DLD1 (cell line): ENCODE results near the gene TAPBPL.
"Not testable (repeated sequence)": the region's sequence is repeated elsewhere in the genome, so short reads cannot be mapped to it uniquely, and the experiment has no call there.

Experiments
- in situ Hi-C: cut with HindIII; loops from 2 replicates; pipeline ENCODE4 v1.10.0; 2017; ENCODE audit warnings: low sequenced_read_pairs

TAPBPL gene, protein sequence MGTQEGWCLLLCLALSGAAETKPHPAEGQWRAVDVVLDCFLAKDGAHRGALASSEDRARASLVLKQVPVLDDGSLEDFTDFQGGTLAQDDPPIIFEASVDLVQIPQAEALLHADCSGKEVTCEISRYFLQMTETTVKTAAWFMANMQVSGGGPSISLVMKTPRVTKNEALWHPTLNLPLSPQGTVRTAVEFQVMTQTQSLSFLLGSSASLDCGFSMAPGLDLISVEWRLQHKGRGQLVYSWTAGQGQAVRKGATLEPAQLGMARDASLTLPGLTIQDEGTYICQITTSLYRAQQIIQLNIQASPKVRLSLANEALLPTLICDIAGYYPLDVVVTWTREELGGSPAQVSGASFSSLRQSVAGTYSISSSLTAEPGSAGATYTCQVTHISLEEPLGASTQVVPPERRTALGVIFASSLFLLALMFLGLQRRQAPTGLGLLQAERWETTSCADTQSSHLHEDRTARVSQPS

DNA sequence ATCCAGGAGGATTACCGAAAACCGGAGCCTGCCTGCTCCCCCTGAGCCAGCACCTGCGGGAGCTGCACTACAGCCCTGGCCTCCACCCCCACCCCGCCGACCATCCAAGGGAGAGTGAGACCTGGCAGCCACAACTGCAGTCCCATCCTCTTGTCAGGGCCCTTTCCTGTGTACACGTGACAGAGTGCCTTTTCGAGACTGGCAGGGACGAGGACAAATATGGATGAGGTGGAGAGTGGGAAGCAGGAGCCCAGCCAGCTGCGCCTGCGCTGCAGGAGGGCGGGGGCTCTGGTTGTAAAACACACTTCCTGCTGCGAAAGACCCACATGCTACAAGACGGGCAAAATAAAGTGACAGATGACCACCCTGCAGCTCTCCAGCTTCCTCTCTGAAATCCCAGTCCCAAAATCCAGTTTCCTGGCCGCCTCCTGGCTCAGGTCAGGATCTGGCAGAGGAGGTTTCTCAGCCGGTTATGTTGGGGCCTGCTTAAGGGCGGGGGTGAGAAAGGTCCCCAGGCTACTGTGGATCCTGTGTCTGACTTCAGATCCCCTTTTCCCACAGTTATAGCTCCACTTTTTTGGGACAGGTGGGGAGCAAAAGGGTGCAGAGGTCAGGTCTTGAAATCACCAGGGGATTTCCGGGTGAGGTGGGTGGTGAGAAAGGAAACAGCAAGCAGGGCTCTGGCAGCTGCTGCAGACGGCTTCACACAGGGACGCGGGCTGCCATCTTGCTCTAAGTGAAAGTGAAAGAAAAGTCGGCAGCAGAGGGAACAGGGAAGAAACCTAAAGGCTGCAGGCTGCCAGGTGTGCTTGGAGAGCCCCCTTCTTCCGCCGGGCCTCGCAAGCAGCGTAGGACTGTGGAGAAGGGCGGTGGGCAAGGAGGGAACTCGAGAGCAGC, at the start of gene TAPBPL:
TSS of gene TAPBPL (plus strand) at position 695 of the 897 bp plus-strand sequence. CDS start 207 bp downstream, outside the sequence.
- in situ Hi-C loops, result no loop called here

DNA sequence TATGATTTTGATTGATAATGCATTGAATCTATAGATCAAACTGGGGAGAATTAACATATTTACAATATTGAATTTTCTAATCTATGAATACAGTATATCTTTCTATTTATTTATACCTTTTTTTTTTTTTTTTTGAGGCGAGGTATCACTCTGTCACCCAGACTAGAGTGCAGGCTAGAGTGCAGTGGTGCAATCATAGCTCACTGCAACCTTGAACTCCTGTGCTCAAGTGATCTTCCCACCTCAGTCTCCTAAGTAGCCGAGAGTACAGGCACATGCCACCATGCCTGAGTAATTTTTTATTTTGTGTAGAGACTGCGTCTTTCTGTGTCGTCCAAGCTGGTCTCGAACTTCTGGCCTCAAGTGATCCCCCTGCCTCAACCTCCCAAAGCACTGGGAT, 47.5 kb upstream of the TAPBPL start:
- in situ Hi-C loops, result no loop called here

DNA sequence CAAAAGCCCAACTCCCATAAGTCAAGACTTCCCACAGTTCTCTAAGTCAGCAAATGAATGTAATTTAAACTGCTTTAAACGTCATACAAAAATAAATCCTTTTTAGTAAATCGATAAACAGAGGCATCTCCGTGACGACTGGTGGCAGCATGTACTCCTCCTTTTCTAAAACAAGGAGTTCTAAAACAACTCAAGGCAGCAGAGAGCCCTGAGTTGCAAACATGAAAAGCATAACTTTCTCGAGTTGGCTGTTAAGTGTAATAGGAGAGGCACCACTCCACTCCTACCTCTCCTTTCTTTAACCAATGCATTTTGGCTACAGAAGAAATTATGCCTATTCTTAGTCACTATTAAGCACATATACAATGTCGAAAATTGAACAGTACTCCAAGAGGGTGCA, 45.9 kb upstream of the TAPBPL start:
- in situ Hi-C loops, result no loop called here

DNA sequence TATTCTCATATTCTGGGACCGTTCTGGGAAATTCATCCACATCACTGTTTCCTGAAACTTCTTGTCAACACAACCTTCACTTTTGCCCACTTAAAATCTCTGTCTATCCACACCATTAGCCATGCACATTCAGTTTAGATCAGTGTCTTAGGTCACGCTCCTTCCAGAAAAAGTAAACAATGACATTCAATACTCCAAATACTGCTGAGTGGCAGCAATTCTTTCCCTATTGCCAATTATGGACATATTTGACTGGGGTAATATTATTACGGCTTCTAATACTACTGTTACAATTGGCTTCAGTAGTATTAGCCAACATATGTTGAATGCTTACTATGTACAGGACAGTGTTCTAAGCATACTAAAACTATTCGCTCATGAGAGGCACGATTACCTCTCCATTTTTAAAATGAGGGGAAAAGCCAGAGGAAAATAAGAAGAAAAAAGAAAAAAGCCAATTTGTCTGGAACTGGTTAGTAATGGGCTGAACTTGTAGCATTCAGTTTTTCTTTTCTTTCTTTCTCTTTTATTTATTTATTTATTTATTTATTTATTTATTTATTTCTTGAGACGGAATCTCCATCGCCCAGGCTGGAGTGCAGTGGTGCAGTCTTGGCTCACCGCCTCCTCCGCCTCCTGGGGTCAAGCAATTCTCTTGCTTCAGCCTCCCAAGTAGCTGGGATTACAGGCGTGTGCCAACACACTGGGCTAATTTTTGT, 44.4 kb upstream of the TAPBPL start:
- in situ Hi-C loops, result no loop called here

DNA sequence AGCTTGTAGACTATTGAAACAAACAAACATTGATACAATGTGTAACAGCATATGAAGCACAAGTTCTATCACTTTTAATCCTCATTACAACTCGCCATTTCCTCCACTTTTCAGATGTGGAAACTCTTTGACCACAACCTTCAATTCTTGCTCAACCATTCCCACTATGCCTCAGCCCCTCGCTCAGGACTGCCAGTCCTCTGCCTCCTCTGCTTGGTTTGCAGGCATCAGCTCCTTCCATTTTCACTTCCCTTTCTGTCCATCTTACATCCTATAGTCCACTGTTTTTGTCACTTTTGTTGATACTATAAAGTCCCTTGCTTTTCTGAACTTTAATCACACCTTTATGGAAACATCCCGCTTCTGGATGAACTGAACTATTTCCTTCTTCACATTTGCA, 35.2 kb upstream of the TAPBPL start:
- in situ Hi-C loops, result no loop called here

DNA sequence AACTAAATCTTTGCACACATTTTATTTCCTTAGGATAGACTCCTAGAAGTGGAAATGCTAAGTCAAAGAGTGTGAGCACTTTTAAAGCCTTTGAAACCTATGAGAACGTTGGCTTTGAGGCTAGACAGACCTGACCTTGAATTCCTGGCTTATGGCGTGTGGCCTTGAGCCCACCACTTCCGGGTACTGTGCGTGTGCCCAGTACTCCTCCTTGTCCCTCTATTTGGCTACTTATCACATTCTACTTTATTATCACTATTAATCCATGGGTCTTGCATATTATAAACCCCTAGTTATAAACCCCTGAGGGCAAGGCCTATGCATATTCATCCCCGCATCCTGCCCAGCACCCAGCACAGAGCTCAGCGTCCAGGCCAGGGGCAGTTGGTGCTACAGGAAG, 33.0 kb upstream of the TAPBPL start:
- in situ Hi-C loops, result no loop called here

DNA sequence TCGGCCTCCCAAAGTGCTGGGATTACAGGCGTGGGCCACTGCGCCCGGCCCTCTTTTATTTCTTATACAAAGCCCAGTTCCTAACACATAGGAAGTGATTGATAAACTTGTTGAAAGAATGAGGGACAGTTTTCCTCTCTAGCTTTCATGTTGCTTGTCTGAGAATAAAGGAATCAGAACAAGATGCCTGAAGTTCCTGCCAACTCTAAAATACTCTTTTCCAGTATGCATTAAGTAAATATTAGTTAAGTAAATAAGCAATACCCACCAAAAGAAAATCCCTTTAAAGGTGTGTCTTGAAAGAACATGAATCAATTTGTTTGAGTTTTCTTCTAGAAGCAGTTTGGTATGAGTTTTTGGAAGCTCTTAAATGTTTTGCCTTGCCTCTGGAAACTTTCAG, 31.5 kb upstream of the TAPBPL start:
- in situ Hi-C loops, result no loop called here

DNA sequence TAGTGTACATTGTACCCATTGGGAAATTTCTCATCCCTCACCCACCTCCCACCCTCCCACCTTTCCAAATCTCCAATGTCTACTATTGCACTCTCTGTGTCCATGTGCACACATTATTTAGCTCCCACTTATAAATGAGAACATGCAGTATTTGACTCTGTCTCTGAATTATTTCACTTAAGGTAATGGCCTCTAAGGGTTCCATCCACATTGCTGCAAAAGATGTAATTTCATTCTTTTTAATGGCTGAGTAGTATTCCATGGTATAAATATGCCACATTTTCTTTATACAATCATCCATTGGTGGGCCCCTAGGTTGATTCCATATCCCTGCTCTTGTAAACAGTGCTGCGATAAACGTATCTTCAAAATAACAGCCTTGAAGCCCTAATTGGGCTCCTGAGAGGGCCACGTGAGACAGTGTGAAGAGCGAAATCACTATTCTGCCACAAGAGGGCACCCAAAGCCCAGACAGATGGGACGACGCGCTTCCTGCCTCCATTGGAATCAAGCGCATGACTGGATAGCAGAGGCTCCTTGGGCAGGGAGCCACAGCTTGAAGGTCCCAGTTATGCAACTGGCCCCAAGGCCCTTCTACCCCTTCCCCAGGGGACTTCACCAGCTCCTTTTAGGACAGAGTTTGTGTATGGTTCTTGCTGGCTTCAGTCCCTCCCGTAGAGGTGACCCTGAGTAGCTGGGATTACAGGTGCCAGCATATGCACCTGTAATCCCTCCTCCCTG, 28.4 kb upstream of the TAPBPL start:
- in situ Hi-C loops, result no loop called here

DNA sequence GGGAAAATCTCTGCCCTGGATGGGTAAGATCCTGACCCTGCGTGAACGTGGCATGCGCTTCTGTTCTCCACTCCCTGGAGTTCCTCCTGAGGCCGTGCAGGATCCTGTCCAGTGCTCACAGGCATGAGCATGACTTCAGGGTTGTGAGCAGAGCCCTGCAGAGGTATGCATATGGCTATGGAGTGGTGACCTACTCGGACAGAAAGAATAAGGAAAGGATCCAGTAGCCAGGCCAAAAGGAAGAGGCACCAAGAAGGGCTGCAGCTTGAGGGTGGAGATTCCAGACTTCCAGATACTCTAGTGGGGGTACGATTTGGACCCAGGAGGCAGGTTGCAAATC, 27.9 kb upstream of the TAPBPL start:
- in situ Hi-C loops, result no loop called here

DNA sequence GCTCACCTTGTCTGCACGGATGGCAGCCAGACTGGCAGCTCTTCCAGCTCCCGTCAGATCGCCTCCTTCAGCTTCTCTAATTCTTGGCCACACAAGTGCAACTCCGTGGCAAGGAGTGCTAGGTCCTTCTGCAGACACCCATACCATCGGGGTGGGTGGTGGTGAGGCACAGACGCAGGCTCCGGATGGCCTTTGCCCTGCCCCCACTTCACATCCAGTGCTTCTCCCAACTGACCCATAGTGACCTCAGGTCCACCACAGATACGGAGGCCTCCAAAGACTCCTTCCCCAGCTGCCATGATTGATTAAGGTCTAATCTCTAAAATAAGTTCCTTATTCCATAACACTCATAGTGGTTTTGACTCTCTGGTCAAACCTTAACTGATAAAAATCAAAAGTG, 27.0 kb upstream of the TAPBPL start:
- in situ Hi-C loops, result no loop called here

DNA sequence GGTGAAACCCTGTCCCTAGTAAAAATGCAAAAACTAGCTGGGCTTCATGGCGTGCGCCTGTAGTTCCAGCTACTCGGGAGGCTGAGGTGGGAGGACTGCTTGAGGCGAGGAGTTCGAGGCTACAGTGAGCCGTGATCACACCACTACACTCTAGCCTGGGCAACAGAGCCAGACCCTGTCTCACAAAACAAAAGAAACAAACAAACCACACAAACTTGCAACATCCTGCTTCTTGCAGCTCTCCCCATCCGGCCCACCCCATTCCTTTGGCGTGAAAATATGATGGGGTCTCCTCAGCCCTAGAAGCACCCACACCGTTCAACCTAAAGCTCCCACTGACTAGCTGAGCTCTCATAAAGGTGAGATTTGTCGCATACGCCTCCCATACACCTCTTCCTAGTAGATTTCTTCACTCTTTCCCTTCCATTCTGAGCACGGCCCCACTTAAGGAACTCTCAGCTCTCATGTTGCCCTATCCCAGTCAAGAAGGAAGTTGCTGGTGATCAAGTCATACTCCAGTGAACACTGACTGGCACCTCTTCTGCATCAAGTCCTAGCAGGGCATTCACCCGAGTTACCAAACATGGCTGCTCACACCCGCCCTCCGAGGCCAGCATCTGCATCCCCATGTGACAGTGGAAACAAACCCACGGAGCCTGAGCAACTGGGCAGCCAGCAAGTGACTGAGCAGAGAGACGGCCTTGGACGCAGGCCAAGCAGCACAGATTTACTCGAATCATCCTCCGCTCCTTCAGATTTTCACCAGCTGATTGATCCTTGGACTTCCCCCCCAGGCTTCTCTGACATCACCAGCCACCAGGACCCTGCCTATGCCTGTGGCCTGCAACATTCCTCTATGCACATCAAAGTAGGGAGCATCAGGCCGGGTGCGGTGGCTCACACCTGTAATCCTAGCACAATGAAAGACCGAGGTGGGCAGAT, 26.0 kb upstream of the TAPBPL start:
- in situ Hi-C loops, result no loop called here

DNA sequence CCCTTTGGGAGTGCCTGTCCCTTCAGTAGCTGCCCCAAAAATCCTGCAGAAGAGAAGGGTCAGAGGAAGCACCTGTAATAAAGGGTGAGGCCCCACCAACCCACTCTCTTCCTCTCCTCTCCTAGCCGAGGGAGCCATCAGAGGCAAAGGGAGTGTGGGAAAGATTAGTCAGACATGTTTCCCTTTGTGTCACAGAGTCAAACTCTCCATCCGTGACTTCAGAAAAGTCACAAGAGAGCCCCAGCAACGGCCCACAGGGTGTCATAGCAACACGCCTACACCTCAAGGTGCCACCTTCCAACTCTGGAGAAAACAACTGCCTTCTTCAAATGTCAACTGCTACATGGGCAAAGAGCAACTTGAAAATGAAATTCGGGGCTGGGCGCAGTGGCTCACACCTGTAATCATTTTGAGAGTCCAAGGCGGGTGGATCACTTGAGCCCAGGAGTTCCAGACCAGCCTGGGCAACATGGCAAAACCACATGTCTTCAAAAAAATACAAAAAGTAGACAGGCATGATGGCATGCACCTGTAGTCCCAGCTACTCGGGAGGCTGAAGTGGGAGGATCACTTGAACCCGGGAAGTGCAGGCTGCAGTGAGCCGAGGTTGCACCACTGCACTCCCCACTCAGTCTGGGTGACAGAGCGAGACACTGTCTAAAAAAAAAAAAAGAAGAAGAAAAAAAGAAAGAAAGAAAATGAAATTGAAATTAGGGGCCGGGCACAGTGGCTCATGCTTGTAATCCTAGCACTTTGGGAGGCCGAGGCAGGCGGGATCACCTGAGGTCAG, 24.8 kb upstream of the TAPBPL start:
- in situ Hi-C loops, result no loop called here

DNA sequence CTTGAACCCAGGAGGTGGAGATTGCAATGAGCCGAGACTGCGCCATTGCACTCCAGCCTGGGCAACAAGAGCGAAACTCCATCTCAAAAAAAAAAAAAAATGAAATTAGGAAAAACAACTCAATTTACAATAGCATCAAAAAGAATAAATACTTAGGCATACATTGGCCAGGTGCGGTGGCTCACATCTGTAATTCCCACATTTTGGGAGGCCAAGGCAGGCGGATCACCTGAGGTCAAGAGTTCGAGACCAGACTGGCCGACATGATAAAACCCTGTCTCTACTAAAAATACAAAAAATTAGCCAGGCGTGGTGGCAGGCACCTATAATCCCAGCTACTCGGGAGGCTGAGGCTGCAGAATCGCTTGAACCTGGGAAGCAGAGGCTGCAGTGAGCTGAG, 24.0 kb upstream of the TAPBPL start:
- in situ Hi-C loops, result not testable (repeated sequence)

DNA sequence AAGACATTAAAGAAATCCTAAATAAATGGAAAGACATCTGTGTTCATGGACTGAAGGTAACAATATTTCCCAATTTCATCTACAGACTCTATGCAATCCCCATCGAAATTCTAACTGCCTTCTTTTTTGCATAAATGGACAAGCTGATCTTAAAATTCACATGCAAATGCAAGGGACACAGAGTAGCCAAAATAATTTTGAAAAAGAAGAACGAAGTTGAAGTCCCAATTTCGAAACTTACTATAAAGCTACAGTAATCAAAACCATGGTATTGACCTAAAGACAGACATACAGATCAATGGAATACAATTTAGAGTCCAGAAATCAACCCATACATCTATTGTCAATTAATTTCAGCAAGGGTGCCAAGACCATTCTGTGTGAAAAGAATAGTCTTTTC, 23.5 kb upstream of the TAPBPL start:
- in situ Hi-C loops, result no loop called here

DNA sequence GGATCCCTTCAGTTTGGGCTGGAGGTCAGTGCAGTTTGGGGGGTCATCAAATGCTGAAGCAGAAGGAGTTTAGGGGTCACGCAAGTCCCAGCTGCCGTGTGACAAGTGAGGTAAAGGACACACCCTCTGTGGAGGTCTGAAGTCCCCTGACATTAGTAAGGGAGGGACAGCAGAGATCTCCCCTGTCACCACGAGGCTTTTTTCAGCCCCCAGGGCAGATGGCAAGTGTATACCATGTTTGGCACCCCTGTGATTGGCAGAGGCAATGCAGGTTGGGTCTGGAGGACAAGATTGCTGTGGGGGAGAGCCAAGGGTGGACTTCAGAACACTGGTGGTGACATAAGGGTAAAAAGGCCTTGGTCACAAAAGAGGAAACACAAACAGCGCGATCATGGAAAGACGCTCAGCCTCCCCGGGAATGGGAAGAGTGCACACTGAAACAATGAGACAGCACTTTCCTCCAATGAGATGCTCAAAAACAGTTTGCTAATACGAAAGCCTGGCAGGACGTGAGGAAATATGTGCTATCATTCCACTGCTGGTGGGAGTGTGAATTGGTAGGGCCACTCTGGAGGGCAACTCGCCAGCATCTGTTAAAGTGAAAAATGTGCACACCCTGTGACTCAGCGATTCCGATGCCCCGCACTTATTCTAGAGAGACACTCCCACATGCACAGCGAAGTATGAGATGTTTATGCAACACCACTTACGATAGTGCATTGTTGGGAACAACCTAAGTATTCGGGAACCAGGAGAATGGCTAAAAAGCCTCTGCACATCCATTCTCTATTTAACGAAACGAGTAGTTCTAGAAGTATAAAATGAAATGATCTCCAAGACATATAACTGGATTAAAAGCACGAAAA, 21.5 kb upstream of the TAPBPL start:
- in situ Hi-C loops, result no loop called here

DNA sequence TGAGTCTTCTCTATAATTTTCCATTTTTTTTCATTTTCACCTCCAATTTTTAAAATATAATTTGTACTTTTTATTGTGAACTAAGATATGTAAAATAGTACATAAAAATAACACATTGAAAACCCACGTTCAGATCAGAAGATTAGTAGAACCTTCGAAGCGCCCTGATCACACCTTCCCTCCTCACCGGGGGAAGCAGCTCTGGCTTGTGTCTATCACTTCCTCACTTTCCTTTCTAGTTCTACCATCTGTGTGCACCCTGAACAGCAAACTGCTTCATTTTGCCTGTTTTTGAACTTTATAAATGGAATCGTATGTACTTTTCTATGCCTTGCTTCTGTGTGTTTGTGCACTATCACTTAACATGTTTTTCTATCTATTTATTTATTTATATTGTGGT, 18.9 kb upstream of the TAPBPL start:
- in situ Hi-C loops, result no loop called here

DNA sequence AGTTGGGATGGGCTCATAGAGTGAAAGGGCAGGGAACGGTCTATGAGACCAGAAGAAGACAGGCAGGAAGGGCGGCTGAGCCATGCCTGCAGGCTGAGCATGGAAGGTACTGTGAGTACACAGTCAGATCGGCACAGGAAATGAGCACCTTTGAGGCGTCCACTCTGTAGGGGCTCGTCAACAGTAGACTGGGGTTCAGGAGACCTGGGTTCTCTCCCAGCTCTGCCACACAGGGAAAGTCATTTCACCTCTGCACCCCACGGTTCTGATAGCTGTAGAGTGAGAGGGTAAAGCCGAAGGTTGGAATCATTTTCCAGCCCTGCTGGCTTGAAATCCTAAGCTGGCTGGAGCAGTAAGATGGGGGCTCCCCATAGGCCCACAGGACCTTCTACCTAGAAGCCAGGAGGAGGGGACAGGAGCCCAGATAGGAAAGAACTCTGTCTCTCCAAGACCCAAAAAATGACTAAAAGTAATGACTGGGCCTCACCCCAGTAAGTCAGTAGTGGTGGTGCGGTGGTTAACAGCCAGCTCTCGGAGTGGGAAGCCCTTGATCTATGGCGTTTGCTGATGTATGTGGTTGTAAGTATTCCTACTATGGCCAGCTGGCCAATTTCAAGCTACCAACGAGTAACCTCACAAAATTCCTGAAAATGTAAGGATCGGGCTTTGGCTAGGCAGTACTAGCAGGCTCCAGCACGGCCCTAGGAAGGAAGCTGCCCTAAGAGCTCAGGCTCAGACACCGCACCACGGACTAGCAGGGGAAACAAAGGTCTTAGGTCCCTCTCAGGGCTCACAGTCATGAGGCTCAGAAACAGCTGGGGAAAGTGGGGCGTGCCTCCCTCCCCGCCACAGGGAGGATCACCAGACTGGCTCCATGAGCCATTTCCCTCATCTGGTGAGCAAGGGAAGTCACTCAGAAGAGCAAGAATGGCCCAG, 17.4 kb upstream of the TAPBPL start:
- in situ Hi-C loops, result no loop called here
